ENCODE measurements around the gene KIF5B.
A peak's percentile ranks its signal among the peaks of the same experiment; 100 is the strongest.
"Not testable (repeated sequence)": the region's sequence is repeated elsewhere in the genome, so short reads cannot be mapped to it uniquely, and the experiment has no call there.

The KIF5B gene

DNA sequence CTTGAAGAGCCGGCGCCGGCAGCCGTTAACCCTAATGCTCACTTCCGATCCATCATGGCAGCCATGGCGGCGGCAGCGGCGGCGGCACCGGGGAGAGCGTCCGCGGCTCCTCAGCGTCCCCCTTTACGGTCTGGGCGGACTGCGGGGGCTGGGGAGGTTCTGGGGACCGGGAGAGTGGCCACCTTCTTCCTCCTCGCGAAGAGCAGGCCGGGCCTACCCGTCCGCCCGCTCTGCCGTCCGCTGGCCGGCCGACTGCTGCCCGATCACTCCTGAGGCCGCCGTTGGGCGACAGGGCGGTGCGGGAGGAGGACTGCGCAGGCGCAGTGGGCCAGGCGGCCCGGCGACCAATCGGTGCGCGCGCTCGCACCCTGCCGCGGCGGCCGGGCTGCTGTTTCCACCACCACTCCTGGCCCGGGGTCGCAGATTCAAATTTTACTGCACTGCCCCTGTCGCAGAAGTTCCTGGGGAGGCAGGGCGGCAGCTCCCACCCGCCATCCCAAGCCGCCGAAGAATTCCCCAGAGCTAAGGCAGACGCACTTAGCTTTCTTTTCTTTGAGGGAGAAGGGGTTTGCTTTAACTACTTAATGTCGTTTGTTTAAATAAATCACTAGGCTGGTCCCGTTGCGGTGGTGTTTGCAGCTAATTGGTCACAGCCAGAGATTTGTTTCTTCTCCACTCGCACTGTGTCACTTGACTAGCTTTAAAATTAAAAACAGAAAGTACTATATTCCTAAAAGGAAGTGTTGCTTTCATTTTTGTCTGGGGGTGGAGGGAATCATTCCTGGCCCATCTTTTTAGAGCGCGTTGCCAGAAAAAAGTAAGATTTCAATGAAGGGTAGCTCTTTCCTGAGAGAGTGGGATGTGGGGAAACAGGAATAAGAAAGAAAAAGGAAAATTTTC, at the start of gene KIF5B:
Gene KIF5B (minus strand): TSS at position 290 of the 900 bp plus-strand sequence. CDS start 452 bp downstream, outside the sequence.
- DNase-seq (ENCODE audit: extremely low read depth in 1 of 2, low read depth in 1 of 2): peak; percentile 75 to 85

DNA sequence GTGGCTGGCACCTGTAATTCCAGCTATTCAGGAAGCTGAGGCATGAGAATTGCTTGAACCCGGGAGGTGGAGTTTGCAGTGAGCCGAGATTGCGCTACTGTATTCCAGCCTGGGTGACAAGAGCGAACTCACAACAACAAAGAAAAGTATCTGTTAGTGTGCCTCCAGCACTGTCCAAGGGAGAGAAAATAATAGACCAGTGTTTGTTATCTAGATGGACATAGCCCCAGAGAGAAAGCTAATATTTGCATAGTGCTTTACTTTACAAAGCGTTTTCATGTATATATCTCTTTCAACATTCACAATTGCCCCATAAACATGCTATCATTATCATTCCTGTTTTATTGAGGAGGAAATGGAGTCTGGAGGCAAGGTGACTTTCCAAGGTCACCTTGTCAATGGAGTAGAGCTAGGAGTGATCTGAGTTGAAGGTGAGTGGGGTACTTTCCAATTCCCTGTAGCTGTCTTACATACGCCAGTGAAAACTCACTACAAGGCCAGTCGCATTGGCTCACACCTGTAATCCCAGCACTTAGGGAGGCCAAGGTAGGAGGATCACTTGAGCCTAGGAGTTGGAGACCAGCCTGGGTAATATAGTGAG, 49.7 kb upstream of the KIF5B start:
- no peak for DNase-seq (ENCODE audit: extremely low read depth in 1 of 2, low read depth in 1 of 2)

DNA sequence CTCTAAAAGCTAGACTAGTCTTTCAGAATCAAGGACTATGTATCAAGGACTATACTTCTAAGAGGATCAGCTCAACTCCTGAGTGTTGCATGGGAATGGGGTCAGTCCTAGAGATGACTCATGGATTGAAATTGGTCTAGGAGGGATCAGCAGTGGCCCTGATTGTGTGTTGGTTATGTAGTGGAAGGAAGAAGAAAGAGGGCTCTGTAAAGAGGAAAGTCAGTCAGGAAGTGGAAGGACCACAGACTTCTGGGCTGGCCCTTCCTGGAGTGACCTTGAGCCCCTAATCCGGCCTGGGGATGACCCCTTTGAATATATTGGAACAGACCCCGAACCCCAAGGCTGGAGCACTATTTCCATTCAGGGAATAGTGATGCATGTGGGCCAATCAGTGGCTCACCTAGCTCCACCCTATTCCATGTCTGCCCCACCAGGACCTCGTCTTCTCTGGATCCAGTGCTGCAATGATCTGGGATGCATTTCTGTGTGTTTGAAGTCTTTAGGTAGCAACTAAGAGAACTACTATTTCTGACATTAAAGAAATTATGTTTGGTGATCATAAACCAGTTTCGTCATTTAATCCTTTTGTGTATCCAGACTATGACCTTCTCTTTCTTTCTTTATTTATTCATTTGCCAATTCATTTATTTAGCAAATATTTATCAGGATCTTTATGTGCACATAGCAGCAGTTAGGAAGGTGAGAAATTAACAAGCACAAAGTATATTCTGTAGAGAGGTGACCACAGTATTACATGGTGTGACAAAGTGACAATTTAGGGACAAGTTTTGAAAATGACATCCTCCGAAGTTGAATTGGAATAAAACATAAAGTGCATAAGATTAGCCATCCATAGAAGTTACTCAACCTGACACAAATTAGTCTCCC, 48.6 kb upstream of the KIF5B start:
- no peak for DNase-seq (ENCODE audit: extremely low read depth in 1 of 2, low read depth in 1 of 2)

DNA sequence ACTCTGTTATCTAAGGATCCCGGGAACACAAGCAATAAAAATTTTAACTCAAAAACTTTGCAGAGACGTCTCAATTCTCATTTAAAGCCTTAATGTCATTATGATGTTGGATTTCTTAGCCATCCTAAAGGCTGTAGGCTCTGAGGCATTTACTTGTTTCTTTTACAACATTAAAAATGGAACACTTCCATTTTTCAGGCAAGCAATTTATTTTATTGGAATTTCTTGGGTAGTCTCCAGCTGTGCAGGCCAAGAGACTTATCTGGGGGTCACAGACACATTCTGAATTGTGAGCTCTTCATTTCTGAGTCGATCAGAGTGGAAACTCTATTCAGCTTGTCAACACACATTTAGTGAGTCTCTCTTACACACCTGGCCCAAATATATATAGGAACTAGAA, 48.0 kb upstream of the KIF5B start:
- DNase-seq (ENCODE audit: extremely low read depth in 1 of 2, low read depth in 1 of 2): no peak

DNA sequence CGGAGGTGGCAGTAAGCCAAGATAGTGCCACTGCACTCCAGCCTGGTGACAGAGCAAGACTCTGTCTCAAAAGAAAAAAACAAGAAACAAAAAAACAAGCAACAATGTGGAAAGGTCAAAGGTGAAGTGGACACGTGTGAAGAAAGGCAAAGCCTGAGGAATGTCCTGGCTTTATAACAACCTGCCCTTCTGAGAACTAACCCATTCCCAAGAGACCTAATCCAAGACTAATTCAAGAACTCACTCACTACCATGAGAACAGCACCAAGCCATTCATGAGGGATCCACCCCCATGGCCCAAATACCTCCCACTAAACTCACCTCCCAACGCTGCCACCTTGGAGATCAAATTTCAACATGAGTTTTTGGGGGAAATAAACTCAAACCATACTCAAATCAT, 47.5 kb upstream of the KIF5B start:
- DNase-seq (ENCODE audit: extremely low read depth in 1 of 2, low read depth in 1 of 2): no peak

DNA sequence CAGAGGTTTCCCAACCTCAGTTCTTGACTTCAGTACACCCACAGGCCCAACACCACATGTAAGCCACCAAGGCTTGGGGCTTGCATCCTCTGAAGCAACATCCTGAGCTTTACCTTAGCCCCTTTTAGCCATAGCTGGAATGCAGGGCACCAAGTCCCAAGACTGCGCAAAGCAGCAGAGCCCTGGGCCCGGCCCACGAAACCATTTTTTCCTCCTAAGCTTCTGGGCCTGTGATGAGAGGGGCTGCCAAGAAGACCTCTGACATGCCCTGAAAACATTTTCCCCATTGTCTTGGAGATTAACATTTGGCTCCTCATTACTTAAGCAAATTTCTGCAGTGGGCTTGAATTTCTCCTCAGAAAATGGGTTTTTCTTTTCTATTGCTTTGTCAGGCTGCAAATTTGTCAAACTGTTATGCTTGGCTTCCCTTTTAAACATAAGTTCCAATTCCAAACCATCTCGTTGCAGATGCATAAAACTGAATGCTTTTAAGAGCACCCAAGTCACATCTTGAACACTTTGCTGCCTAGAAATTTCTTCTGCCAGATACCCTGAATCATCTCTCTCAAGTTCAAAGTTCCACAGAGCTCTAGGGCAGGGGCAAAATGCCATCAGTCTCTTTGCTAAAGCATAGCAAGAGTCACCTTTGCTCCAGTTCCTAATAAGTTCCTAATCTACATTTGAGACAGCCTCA, 42.5 kb upstream of the KIF5B start:
- not testable (repeated sequence) for DNase-seq (ENCODE audit: extremely low read depth in 1 of 2, low read depth in 1 of 2)

DNA sequence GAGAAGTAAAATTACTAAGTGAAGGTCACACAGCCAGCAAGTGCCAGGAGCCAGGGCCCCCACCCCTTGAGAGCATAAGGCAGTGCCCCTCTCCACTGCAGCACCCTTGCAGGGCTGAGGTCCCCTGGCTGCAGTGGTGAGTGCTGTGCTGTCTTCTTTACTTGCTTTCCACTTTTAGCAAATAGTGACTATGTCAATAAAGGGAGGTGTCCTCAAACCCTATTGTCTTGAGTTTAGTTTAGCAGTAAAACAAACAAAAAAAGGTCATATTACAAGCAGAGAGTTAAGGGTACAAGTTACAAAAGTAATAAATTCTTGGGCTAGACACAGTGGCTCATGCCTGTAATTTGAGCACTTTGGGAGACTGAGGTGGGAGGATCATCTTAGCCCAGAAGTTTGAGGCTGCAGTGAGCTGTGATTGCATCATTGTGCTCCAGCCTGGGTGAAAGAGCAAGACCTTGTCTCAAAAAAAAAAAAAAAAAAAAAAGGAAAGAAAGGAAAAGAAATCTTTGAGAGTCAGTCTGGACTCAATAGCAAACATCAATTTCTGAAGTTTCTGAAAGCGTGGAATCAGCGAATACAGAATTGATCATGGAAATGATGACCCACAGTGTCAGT, 39.0 kb upstream of the KIF5B start:
- no peak for DNase-seq (ENCODE audit: extremely low read depth in 1 of 2, low read depth in 1 of 2)

DNA sequence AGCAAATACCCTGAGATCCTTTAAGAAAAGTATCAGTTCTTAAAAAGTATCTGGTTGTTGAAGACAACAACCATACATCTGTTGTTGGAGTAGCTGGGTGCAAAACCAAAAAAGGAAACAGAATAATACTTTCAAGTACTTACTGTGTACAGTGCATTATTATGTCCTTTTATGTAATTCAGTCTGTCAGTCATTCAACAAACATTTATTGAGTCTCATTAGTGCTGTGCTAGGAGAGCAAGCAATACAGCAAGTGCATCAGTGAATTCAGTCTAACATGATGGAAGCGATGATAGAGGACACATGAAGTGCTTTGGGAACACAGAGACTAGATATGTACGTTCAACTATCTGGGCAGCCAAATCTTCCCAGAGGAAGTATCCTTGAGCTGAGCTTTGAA, 37.4 kb upstream of the KIF5B start:
- no peak for DNase-seq (ENCODE audit: extremely low read depth in 1 of 2, low read depth in 1 of 2)

DNA sequence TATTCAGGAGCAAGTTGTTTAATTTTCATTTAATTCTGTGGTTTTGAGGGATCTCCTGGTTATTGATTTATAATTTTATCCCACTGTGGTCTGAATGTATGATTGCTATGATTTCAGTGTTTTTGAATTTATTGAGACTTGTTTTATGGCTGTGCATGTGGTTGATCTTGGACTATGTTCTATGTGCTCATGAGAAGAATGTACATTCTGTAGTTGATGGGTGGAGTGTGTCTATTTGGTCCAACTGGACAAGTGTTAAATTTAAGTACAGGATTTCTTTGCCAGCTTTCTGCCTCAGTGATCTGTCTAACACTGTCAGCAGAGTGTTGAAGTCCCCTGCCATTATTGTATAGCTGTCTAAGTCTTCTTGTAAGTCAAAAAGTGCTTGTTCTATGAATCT, 34.8 kb upstream of the KIF5B start:
- no peak for DNase-seq (ENCODE audit: extremely low read depth in 1 of 2, low read depth in 1 of 2)

DNA sequence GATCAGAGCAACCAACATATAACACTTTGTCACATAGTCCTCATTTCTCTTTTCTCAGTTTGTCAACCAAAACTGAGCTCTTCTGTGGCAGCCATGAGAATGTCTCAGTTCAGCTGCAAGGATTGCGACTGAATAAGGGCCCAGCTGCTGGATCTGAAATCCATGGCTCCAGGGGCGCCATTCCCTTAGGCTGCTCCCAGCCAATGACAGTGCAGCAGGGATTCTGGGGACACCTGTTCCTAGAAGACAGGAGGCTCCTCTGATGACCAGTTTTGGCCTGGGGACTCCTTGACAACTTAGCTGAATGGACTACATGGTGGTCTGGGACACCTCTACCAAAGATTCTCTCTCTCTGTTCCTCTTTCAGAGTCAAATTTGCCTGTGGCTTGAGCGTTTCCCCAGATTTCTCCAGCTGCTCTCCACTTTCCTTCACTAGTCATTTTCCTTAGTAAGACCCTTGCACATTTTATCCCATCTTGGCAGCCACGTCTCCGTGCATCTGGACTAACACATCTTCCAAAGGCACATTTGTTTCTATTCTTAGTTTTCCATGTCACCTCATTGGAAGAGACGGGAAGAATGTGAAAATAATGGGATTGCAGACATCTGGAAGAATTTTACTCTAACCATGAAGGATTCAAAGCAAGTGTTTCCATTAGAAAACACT, 28.1 kb upstream of the KIF5B start:
- DNase-seq (ENCODE audit: extremely low read depth in 1 of 2, low read depth in 1 of 2): no peak

DNA sequence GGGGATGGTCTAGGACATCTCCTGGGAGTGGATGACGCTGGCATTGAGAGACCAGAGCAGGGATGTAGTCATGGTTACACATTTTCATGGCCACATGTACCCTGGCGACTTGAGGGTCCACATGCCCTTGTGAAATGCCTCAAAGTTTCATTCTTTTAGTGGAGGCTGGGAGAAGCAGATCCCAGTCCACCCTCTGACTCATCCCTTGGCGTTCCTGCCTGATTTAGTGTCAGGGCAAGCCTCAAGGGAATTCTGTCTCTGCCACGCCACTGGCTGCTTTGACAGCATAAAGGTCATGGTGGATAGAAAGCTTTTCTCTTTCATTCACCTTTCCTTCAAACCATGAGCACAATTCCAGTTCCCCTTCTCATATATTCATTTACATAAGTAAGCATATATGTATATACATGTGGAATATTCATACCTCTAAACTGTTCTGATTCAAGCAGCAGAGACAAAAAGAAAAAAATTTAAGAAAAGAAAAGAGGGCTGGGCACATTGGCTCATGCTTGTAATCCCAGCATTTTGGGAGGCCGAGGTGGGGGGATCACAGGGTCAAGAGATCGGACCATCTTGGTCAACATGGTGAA, 21.8 kb upstream of the KIF5B start:
- no peak for DNase-seq (ENCODE audit: extremely low read depth in 1 of 2, low read depth in 1 of 2)

DNA sequence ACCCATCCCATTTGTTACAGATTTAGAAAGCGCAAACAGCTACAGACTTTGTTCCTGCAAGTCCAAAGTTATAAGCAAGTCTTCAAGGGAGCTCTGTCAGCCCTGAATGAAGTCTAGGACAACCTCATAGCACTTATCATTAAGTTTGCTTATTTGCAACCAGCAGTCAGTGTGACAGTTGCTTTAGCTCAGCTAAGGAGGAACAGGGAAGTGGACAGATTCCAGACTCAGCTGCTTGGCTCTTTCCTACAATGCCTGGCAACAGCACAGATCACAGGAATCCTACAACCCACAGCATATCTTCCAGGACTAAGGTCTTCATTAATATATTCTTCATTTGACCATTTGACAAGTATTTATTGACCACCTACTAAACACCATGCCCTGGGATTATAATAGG, 17.4 kb upstream of the KIF5B start:
- no peak for DNase-seq (ENCODE audit: extremely low read depth in 1 of 2, low read depth in 1 of 2)

DNA sequence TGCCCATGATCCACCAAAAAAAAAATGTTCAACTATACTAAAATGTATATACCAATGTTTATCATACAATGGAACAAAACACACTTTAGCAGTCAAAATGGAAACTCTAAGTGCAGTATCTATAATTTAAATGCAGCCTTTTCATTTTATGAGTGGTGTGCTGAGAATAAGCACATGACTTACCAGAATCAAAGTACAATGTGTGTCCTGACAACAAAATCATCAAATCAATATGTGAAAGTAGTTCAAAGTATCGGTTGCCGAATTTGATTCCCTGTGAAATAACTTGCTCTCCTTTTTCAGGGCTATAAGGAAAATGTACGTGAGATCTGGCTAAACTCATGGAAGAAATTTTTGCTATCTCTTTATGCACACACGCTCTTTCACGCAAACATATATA, 16.9 kb upstream of the KIF5B start:
- no peak for DNase-seq (ENCODE audit: extremely low read depth in 1 of 2, low read depth in 1 of 2)

DNA sequence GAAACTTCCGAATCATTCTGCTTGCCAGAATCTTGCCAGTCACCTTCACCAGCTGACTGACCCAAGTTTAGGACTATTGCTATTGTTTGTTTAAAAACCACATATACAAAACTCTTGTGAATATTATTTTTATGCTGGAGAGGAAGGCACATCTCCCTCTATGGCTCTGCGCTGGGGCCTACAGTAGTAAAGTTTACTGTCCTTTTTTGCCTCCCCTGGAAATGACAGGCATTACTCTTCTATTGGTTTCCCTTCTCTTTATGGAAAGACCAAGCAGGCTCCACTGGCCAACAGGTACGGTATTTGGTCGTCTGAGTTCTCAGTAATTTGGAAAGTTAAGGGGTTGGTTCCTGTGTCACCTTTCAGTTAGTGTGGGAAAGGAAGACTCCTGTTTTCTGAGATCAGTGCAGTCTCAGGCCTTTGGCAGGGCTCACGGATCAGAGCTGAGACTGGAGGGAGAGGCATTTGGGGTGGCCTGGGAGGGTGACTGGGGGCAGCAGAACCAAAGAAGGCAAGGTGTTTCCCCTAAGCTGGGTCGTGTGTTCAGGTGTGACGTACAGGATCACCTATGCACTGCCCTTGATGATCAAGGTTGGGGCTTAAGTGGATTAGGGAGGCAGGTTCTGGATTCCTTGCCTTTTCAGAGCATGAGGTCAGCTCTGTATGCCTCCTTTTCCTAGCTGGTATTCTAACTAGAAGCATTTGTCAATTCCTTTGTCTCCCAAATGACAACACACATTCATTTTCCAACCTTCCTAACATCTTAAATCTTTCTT, 16.0 kb upstream of the KIF5B start:
- DNase-seq (ENCODE audit: extremely low read depth in 1 of 2, low read depth in 1 of 2): no peak

DNA sequence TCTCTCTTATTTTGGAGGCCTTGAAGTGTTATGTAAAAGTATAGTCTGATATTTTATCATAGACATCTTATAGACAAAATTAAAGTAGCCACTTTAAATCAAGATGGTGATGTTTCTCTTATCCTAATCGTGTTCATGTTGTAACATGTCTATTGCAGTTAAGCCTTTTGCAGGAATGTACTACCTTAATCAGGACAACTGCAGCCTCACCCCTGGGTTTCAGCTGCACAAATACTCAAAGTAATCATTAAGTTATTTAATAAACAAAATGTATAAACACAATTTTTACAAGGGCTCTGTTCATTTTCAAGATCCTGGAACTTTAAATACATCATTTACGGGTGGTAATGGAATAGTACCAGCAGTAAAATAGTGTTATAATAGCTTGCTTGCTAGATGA, 14.4 kb upstream of the KIF5B start:
- no peak for DNase-seq (ENCODE audit: extremely low read depth in 1 of 2, low read depth in 1 of 2)

DNA sequence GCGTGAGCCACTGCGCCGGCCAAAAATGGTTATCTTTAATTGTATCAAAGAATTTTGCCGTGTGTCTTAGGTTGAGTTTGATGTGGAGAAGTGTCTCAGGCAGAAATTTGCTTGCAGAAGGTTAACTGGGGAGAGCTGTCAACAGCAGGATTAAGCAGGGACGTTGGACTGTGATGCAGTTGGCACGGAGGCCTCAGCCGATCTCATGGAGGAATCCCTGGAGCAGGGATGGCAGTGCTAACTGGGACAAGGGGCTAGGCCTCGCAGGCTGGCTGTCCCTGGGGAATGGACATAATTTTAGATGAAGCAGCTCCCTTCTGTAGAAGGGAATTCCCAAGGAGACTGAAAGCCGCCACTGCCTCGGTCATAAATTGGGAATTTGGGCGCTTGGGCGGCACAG, 12.3 kb upstream of the KIF5B start:
- no peak for DNase-seq (ENCODE audit: extremely low read depth in 1 of 2, low read depth in 1 of 2)

DNA sequence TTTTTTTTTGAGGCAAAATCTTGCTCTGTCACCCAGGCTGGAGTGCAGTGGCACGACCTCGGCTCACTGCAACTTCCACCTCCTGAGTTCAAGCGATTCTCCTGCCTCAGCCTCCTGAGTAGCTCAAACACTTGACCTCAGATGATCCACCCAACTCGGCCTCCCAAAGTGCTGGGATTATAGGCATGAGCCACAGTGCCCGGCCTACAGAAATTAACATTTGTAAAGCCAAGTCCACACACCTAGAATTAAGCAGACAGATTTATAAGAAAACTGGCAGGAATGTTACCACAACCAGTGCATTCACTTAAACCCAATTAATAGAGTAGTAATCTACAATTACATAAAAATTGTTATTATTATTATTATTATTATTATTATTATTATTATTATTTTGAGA, 11.7 kb upstream of the KIF5B start:
- not testable (repeated sequence) for DNase-seq (ENCODE audit: extremely low read depth in 1 of 2, low read depth in 1 of 2)

DNA sequence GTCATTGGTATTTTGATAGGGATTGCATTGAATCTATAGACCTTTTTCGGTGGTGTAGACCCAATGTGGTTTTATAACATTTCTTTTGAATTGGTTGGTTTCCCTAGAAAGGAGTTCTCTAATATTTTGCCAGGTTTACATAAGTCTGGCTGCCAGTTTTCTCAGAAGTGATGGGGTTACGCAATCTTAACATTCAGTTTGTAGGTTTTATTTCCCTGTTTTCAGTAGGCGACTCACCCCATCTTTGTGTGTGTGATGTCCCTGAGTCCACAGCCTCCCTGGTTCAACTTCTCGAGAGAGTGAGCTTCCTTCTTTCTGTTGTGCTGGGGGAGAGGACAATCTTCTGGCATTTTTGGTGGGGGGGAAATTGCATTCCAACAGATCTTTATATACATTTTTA, 9.6 kb upstream of the KIF5B start:
- DNase-seq (ENCODE audit: extremely low read depth in 1 of 2, low read depth in 1 of 2): no peak

DNA sequence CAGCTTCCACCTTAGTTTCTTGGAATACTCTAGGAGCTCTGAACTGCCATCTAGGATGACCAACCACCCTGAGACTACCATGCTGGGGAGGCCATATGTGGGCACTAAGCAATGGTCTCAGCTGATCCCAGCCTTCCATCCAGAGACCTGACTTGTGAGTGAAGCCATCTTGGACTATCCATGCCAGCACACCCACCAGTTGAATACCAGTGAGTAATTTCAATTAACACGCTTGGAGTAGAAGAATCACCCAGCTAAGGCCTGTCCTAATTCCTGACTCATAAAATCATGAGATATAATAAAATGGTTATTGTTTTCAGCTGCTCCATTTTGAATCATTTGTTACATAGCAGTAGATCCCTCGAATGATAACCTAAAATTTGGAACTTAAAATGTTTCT, 5.2 kb upstream of the KIF5B start:
- DNase-seq (ENCODE audit: extremely low read depth in 1 of 2, low read depth in 1 of 2): no peak
